Ishikawa (cell line): Measurements from ENCODE around the gene SPAG6.

Experiments
- CEBPB ChIP-seq: IDR thresholded peaks from 2 replicates; pipeline ENCODE4 v1.6.1; 2012
- CREB1 ChIP-seq: IDR thresholded peaks from 2 replicates; pipeline ENCODE4 v1.6.1; 2012; ENCODE audit warnings: low read depth
- EGR1 ChIP-seq: IDR thresholded peaks from 2 replicates; pipeline ENCODE4 v1.6.1; 2012
- EP300 ChIP-seq: IDR thresholded peaks from 2 replicates; pipeline ENCODE4 v1.6.1; 2012; ENCODE audit warnings: borderline replicate concordance
- FOXM1 ChIP-seq: IDR thresholded peaks from 2 replicates; pipeline ENCODE4 v1.6.1; 2012; ENCODE audit warnings: low read depth, borderline replicate concordance
- NFIC ChIP-seq: IDR thresholded peaks from 2 replicates; pipeline ENCODE4 v1.6.1; 2012
- RAD21 ChIP-seq: IDR thresholded peaks from 2 replicates; pipeline ENCODE4 v1.6.1; 2012; ENCODE audit warnings: low read depth
- TAF1 ChIP-seq: IDR thresholded peaks from 2 replicates; pipeline ENCODE4 v1.6.1; 2012; ENCODE audit warnings: low read depth, mild to moderate bottlenecking
- TCF12 ChIP-seq: IDR thresholded peaks from 2 replicates; pipeline ENCODE4 v1.6.1; 2012; ENCODE audit warnings: low read depth
- TEAD4 ChIP-seq: IDR thresholded peaks from 2 replicates; pipeline ENCODE4 v1.6.1; 2012
- YY1 ChIP-seq: IDR thresholded peaks from 2 replicates; pipeline ENCODE4 v1.6.1; 2012; ENCODE audit warnings: low read depth
- ZBTB7A ChIP-seq: IDR thresholded peaks from 2 replicates; pipeline ENCODE4 v1.6.1; 2012; ENCODE audit warnings: low read depth
- TF ChIP-seq, protein P1 (sequence below): IDR thresholded peaks from 2 replicates; pipeline ENCODE4 v1.6.1; 2012; ENCODE audit warnings: low read depth, mild to moderate bottlenecking
- TF ChIP-seq, protein P2 (sequence below): IDR thresholded peaks from 2 replicates; pipeline ENCODE4 v1.6.1; 2012
- TF ChIP-seq, protein P3 (sequence below): IDR thresholded peaks from 2 replicates; pipeline ENCODE4 v1.6.1; 2012

SPAG6 gene

GRCh38 chr10:22372917-22373316, 27.6 kb downstream of the SPAG6 start:
- TF ChIP-seq, protein P1, sequence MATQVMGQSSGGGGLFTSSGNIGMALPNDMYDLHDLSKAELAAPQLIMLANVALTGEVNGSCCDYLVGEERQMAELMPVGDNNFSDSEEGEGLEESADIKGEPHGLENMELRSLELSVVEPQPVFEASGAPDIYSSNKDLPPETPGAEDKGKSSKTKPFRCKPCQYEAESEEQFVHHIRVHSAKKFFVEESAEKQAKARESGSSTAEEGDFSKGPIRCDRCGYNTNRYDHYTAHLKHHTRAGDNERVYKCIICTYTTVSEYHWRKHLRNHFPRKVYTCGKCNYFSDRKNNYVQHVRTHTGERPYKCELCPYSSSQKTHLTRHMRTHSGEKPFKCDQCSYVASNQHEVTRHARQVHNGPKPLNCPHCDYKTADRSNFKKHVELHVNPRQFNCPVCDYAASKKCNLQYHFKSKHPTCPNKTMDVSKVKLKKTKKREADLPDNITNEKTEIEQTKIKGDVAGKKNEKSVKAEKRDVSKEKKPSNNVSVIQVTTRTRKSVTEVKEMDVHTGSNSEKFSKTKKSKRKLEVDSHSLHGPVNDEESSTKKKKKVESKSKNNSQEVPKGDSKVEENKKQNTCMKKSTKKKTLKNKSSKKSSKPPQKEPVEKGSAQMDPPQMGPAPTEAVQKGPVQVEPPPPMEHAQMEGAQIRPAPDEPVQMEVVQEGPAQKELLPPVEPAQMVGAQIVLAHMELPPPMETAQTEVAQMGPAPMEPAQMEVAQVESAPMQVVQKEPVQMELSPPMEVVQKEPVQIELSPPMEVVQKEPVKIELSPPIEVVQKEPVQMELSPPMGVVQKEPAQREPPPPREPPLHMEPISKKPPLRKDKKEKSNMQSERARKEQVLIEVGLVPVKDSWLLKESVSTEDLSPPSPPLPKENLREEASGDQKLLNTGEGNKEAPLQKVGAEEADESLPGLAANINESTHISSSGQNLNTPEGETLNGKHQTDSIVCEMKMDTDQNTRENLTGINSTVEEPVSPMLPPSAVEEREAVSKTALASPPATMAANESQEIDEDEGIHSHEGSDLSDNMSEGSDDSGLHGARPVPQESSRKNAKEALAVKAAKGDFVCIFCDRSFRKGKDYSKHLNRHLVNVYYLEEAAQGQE = no peak
- TF ChIP-seq EGR1 = no peak
- no peak for TF ChIP-seq TEAD4
- TF ChIP-seq TAF1 = no peak
- TF ChIP-seq FOXM1 = no peak
- TF ChIP-seq ZBTB7A = no peak
- no peak for TF ChIP-seq YY1
- no peak for TF ChIP-seq CREB1
- TF ChIP-seq, protein P2, sequence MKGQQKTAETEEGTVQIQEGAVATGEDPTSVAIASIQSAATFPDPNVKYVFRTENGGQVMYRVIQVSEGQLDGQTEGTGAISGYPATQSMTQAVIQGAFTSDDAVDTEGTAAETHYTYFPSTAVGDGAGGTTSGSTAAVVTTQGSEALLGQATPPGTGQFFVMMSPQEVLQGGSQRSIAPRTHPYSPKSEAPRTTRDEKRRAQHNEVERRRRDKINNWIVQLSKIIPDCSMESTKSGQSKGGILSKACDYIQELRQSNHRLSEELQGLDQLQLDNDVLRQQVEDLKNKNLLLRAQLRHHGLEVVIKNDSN = no peak
- no peak for TF ChIP-seq NFIC
- TF ChIP-seq RAD21 = no peak
- TF ChIP-seq CEBPB = no peak
- TF ChIP-seq EP300 = no peak

- TF ChIP-seq CEBPB = no peak
- TF ChIP-seq, protein P2 = no peak
- TF ChIP-seq, protein P1 = no peak
Measured at GRCh38 chr10:22374489-22375126, 29.3 kb downstream of the SPAG6 start.

DNA sequence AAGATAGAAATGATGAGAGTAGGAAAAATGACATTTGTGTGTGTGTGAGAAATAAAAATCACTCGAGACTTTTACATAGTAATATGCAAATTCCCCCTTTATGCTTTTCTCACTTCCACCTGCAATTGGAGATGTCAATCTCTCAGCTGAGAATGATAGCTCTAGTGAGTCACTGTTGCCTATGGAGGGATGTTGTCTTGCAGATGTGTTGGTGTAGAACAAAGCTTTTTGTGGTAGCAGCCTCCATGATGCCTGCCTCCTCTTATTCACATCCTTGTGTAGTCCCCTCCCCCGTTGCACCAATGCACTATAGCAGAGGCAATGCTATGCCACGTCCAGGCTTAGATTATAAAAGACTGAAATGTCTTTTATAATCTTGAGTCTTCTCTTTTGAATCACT, 33.8 kb downstream of the SPAG6 start:
- TF ChIP-seq EP300 (no peak), FOXM1 (no peak), RAD21 (no peak), TEAD4 (no peak), YY1 (no peak), TAF1 (no peak), EGR1 (no peak), CEBPB (no peak), TCF12 (no peak), CREB1 (no peak), NFIC (no peak), ZBTB7A (no peak)
- TF ChIP-seq, protein P3, sequence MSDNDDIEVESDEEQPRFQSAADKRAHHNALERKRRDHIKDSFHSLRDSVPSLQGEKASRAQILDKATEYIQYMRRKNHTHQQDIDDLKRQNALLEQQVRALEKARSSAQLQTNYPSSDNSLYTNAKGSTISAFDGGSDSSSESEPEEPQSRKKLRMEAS = no peak
- TF ChIP-seq, protein P1 = no peak

- TF ChIP-seq, protein P2 = no peak
- TF ChIP-seq CEBPB (no peak), TCF12 (no peak), NFIC (no peak), EGR1 (no peak), EP300 (no peak), ZBTB7A (no peak), TAF1 (no peak), RAD21 (no peak), FOXM1 (no peak), YY1 (no peak)
- TF ChIP-seq, protein P3 = no peak
- TF ChIP-seq, protein P1 = no peak
Measured at GRCh38 chr10:22381262-22381661, 36.0 kb downstream of the SPAG6 start.
